Prostate gland (tissue), 2 donors: ENCODE data around the gene ARHGAP4. TPM values are rescaled to one million over a fixed set of nuclear protein-coding genes. Genes with fewer than 3 reads are reported as not detected.

Experiments used
- DNase-seq: peaks from one replicate; pipeline ENCODE4 v3.0.0-alpha.2; 2019; ENCODE audit warnings: low spot score
- H3K27ac ChIP-seq, 2 donors: fragments of 200-600 bp; sonication (generic); 2 replicates each; pipeline ENCODE4 v1.5.1; 2017 to 2019
- H3K27me3 ChIP-seq: fragments of 200-600 bp; sonication (generic); replicated peaks from 2 replicates; pipeline ENCODE4 v1.5.1; 2019; ENCODE audit not compliant: insufficient read depth
- H3K36me3 ChIP-seq, 2 donors: fragments of 200-600 bp; sonication (generic); 1 replicate in 1 of 2; 2 replicates in 1 of 2; pipeline versions ENCODE4 v1.5.1 to v1.8.1; 2017 to 2019
- H3K4me1 ChIP-seq: fragments of 200-600 bp; sonication (generic); replicated peaks from 2 replicates; pipeline ENCODE4 v1.5.1; 2019
- H3K4me3 ChIP-seq, 2 donors: fragments of 200-600 bp; sonication (generic); 2 replicates each; pipeline ENCODE4 v1.5.1; 2017 to 2019
- H3K9me3 ChIP-seq: fragments of 200-600 bp; sonication (generic); 2 replicates; pipeline ENCODE4 v1.5.1; 2017
- CTCF ChIP-seq, 4 experiments: fragments of 200-600 bp in 2 of 4; fragments of 450-650 bp in 2 of 4; sonication (generic) in 2 of 4; IDR thresholded peaks; 1 replicate in 3 of 4; 2 replicates in 1 of 4; pipeline ENCODE4 v1.5.1; 2016 to 2019; ENCODE audit warnings: antibody characterized with exemption in 4 of 4, mild to moderate bottlenecking in 2 of 4, moderate library complexity in 2 of 4
- POLR2A ChIP-seq: fragments of 450-650 bp; IDR thresholded peaks from one replicate; pipeline ENCODE4 v1.6.1; 2016; ENCODE audit warnings: antibody characterized with exemption, mild to moderate bottlenecking
- POLR2AphosphoS5 ChIP-seq: sonication (generic); formaldehyde crosslinking; IDR thresholded peaks from one replicate; pipeline ENCODE4 v1.6.1; 2017; ENCODE audit warnings: antibody characterized with exemption
- WGBS: methylation state at CpG from one replicate; pipeline ENCODE4 v1.1.5; 2018; 5-methylcytosine and 5-hydroxymethylcytosine counted together
- intact Hi-C: fragments of 100-400 bp; cut with DNase I; formaldehyde crosslinking; loops from one replicate; pipeline ENCODE4 v1.14.2; 2022
- total RNA-seq, 2 donors: library from RNA; depleted of rRNA; stranded (reverse); fragments of >200 nt; gene quantifications; one replicate each; pipeline ENCODE4 v1.1.0, GENCODE V29; 2016

ARHGAP4 gene
- total RNA-seq, 2 donors from 2014 or later, result 11.9 to 41.1 TPM

DNA sequence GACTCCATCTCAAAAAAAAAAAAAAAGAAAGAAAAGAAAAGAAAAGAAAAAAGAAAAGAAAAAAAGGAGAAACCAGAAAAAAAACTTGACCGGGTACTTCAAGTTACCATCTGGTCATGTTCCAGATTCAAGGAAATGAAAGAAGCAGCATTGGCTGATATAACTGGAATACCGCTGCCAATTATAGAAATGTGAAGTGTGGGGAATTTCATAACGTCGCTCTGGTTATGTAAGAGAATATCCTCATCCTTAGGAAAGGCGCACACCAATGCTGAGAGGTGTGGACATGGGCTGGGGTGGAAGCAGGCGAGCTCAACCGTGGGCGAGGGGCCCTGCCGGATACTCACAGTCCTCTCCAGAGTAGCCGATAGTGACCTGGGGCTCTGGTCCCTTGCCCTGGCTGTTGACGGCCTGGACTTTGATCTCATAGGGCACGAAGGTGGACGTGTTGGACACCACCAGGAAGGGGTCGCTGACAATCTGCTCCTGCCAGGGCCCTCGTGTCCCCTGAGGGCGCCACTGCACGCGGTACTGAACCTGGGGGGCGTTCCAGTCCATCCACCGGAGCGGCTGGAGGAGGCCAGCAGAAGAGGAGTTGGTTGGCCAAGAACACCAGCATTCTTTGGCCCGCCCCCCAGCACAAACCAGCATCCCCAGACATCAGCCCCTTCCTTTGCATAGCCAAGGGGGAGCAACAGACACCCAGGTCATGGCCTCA, 59.6 kb downstream of the ARHGAP4 start:
- intact Hi-C loops, result no loop called here
- Histone ChIP-seq H3K27me3 (no peaks in the 10 kb centered on the region), H3K9me3 (no peaks in the 10 kb centered on the region), H3K27ac (no peak overlapping the region), H3K4me1 (no peaks in the 10 kb centered on the region), H3K4me3 (no peak overlapping the region), H3K36me3 (no peaks in the 10 kb centered on the region)
- no peak for DNase-seq
- 79% methylated on average over 9 of the region's 22 CpGs for WGBS
- no peak for TF ChIP-seq CTCF (IDR thresholded peaks at IDR 0.05)
- no peak for TF ChIP-seq POLR2A

GRCh38 chrX:153865685-153866084, 60.4 kb downstream of the ARHGAP4 start:
- 96% methylated on average over 6 of the region's 9 CpGs for WGBS

GRCh38 chrX:153865321-153865580, 60.8 kb downstream of the ARHGAP4 start:
- no peak for DNase-seq
- Histone ChIP-seq H3K4me3 (no peak overlapping the region), H3K27ac (no peak overlapping the region), H3K4me1 (no peaks in the 10 kb centered on the region), H3K9me3 (no peaks in the 10 kb centered on the region), H3K27me3 (no peaks in the 10 kb centered on the region), H3K36me3 (no peaks in the 10 kb centered on the region)
- WGBS, result 96% methylated on average over 11 of the region's 11 CpGs
- TF ChIP-seq POLR2AphosphoS5 (no peak), CTCF (IDR thresholded peaks at IDR 0.05) (no peak), POLR2A (no peak)
- intact Hi-C loops, result no loop called here

More at GRCh38 chrX:153865685-153866084, 60.4 kb downstream of the ARHGAP4 start:
- Histone ChIP-seq H3K4me1 (no peaks in the 10 kb centered on the region), H3K9me3 (no peaks in the 10 kb centered on the region), H3K36me3 (no peaks in the 10 kb centered on the region), H3K4me3 (no peak overlapping the region), H3K27me3 (no peaks in the 10 kb centered on the region), H3K27ac (no peak overlapping the region)
- DNase-seq, result no peak
- intact Hi-C loops, result no loop called here
- TF ChIP-seq POLR2AphosphoS5, result no peak
- TF ChIP-seq POLR2A, result no peak
- no peak for TF ChIP-seq CTCF (IDR thresholded peaks at IDR 0.05)

- intact Hi-C loops, result no loop called here
- TF ChIP-seq POLR2AphosphoS5 (no peak), POLR2A (no peak), CTCF (IDR thresholded peaks at IDR 0.05) (no peak)
- DNase-seq, result no peak
- Histone ChIP-seq H3K27ac (no peak overlapping the region), H3K4me3 (no peak overlapping the region), H3K4me1 (no peaks in the 10 kb centered on the region), H3K9me3 (no peaks in the 10 kb centered on the region), H3K27me3 (no peaks in the 10 kb centered on the region), H3K36me3 (no peaks in the 10 kb centered on the region)
- WGBS, result 58% methylated on average over 7 of the region's 30 CpGs
These were observed 61.3 kb downstream of the ARHGAP4 start for GRCh38 chrX:153864561-153865320.

DNA sequence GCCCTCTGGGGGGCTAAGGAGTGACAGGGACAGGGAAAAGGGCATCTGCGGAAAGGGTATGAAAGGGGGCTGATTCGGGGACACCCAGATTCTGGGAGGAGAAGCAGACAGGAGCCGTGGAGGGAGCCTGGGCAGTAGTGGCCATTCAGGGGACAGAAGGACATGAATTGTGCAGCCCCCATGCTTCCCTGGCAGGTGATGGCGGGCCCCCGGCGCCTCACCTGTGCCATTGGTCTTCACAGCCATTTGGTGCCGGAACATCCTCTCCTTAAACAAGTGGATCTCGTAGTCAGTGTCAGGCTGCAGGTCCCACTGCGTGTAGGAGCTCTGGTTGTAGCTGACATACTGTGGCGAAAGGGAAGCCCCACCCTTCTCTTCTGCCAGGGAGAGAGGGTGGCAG, 62.0 kb downstream of the ARHGAP4 start:
- DNase-seq, result no peak
- Histone ChIP-seq H3K4me1 (no peaks in the 10 kb centered on the region), H3K27ac (no peak overlapping the region), H3K4me3 (no peak overlapping the region), H3K9me3 (no peaks in the 10 kb centered on the region), H3K36me3 (no peaks in the 10 kb centered on the region), H3K27me3 (no peaks in the 10 kb centered on the region)
- intact Hi-C loops, result no loop called here
- 84% methylated on average over 9 of the region's 10 CpGs for WGBS
- TF ChIP-seq POLR2A, result no peak
- TF ChIP-seq CTCF (IDR thresholded peaks at IDR 0.05), result no peak
- TF ChIP-seq POLR2AphosphoS5, result no peak
